Smooth muscle cell (in vitro differentiated cells): ENCODE results near the gene DPYD. TPM values are rescaled to one million over a fixed set of nuclear protein-coding genes. Genes with fewer than 3 reads are reported as not detected.

Experiments
- DNase-seq: peaks from one replicate; lab custom pipeline; 2025; ENCODE audit not compliant: unreplicated experiment; lab: John Stamatoyannopoulos, UW
- H2AFZ ChIP-seq: fragments of 200-600 bp; sonication (generic); 2 replicates; pipeline ENCODE4 v1.6.0; 2016; ENCODE audit warnings: antibody characterized with exemption, low read depth, mild to moderate bottlenecking
- H3F3A ChIP-seq: fragments of 200-600 bp; sonication (generic); 2 replicates; pipeline ENCODE4 v1.6.0; 2017; ENCODE audit warnings: antibody characterized with exemption, low read depth
- H3K27ac ChIP-seq: fragments of 200-600 bp; sonication (generic); 2 replicates; pipeline ENCODE4 v1.5.1; 2016; ENCODE audit warnings: low read depth, mild to moderate bottlenecking
- H3K27me3 ChIP-seq: fragments of 200-600 bp; sonication (generic); 2 replicates; pipeline ENCODE4 v1.6.1; 2016; ENCODE audit warnings: low read depth, mild to moderate bottlenecking
- H3K36me3 ChIP-seq: fragments of 200-600 bp; sonication (generic); 2 replicates; pipeline ENCODE4 v1.5.1; 2016; ENCODE audit warnings: low read depth
- H3K4me1 ChIP-seq: fragments of 200-600 bp; sonication (generic); 2 replicates; pipeline ENCODE4 v1.5.1; 2016; ENCODE audit warnings: low read depth
- H3K4me2 ChIP-seq: fragments of 200-600 bp; sonication (generic); 2 replicates; pipeline ENCODE4 v1.6.0; 2016; ENCODE audit warnings: mild to moderate bottlenecking
- H3K4me3 ChIP-seq: fragments of 200-600 bp; sonication (generic); 2 replicates; pipeline ENCODE4 v1.5.1; 2016; ENCODE audit warnings: mild to moderate bottlenecking
- H3K79me2 ChIP-seq: fragments of 200-600 bp; sonication (generic); 2 replicates; pipeline ENCODE4 v1.6.0; 2016; ENCODE audit warnings: low read depth, mild to moderate bottlenecking
- H3K9ac ChIP-seq: fragments of 200-600 bp; sonication (generic); 2 replicates; pipeline ENCODE4 v1.6.0; 2016; ENCODE audit warnings: low read depth
- H3K9me3 ChIP-seq: fragments of 200-600 bp; sonication (generic); replicated peaks from 2 replicates; pipeline ENCODE4 v1.5.1; 2016; ENCODE audit warnings: low read depth
- H4K20me1 ChIP-seq: fragments of 200-600 bp; sonication (generic); 2 replicates; pipeline ENCODE4 v1.6.0; 2016; ENCODE audit warnings: low read depth
- WGBS: methylation state at CpG from one replicate; pipeline ENCODE4 v1.1.7; 2016; ENCODE audit warnings: low lambda C conversion rate; 5-methylcytosine and 5-hydroxymethylcytosine counted together
- polyA plus RNA-seq: library from polyadenylated mRNA; unstranded; fragments of >200 nt; fragmentation: Nextera tagmentation; extraction: Ambion mirVana; gene quantifications from 2 replicates; pipeline ENCODE4 v1.2.1, GENCODE V29; 2016
- total RNA-seq: library from RNA; depleted of rRNA; stranded (reverse); fragments of >200 nt; gene quantifications from 2 replicates; pipeline ENCODE4 v1.2.3, GENCODE V29; 2014
- TF ChIP-seq, protein P1 (sequence below): fragments of 200-600 bp; sonication (generic); IDR thresholded peaks from 2 replicates; pipeline ENCODE4 v1.5.1; 2017; ENCODE audit warnings: borderline replicate concordance, mild to moderate bottlenecking, antibody characterized with exemption; ENCODE audit not compliant: insufficient read depth, poor library complexity, severe bottlenecking

DPYD gene
- total and polyA plus RNA-seq, 2 experiments from 2014 or later, result 1.8 to 2.0 TPM

DNA sequence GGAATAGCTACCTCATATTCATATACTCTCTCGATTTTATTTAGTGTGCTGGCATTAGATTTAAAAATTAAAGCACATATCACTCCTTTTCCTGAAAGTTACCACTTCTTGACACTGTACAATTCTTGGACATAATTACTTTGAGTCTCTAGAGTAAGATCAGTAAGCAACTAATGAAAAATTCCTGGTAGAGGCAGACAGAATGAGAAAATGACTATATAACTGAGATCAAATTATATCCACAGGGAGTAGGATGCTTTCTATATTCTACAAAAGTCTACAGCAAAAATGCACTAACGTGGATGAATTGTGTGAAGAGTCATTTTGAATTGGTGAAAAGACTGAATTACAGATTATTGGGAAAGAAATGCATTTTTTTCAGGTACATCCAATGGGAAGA lies 753.6 kb downstream of the DPYD start:
- H3K9ac ChIP-seq, result no peak overlapping the region
- H3K27ac ChIP-seq, result no peak overlapping the region
- H3K4me2 ChIP-seq, result no peak overlapping the region
- H3K36me3 ChIP-seq, result no peaks in the 10 kb centered on the region
- H3K27me3 ChIP-seq, result no peaks in the 10 kb centered on the region
- no peaks in the 10 kb centered on the region for H3K9me3 ChIP-seq
- no peak overlapping the region for H3K4me3 ChIP-seq
- TF ChIP-seq, protein P1, sequence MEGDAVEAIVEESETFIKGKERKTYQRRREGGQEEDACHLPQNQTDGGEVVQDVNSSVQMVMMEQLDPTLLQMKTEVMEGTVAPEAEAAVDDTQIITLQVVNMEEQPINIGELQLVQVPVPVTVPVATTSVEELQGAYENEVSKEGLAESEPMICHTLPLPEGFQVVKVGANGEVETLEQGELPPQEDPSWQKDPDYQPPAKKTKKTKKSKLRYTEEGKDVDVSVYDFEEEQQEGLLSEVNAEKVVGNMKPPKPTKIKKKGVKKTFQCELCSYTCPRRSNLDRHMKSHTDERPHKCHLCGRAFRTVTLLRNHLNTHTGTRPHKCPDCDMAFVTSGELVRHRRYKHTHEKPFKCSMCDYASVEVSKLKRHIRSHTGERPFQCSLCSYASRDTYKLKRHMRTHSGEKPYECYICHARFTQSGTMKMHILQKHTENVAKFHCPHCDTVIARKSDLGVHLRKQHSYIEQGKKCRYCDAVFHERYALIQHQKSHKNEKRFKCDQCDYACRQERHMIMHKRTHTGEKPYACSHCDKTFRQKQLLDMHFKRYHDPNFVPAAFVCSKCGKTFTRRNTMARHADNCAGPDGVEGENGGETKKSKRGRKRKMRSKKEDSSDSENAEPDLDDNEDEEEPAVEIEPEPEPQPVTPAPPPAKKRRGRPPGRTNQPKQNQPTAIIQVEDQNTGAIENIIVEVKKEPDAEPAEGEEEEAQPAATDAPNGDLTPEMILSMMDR, result no peak
- H2AFZ ChIP-seq, result no peak overlapping the region
- H3K4me1 ChIP-seq, result no peaks in the 10 kb centered on the region
- H3F3A ChIP-seq, result no peaks in the 10 kb centered on the region
- H4K20me1 ChIP-seq, result no peaks in the 10 kb centered on the region
- no peaks in the 10 kb centered on the region for H3K79me2 ChIP-seq
- 70% methylated on average over 2 of the region's 2 CpGs for WGBS
- DNase-seq, result no peak

DNA sequence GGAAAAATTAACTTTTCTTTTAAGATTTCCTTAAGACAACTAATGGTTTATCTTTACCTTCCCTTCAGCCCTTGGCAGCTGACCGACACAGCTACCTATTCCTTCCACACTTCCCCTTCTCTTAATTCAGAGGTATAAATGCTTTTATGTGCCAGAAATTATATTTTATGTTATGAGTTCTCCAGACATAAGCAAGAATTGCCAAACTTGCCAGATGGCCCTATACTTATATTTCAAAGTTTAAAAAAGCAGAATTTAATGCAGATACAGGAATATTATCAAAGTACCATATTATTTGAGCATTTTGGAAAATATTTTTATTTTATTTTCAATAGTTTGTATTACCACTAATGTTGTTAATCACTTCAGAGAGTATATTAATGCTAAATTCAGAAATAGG lies 754.2 kb downstream of the DPYD start:
- H3K27ac ChIP-seq, result no peak overlapping the region
- no peak for DNase-seq
- no peaks in the 10 kb centered on the region for H3F3A ChIP-seq
- no peaks in the 10 kb centered on the region for H3K4me1 ChIP-seq
- WGBS, result 91% methylated on average over 1 of the region's 1 CpG
- H2AFZ ChIP-seq, result no peak overlapping the region
- no peak overlapping the region for H3K9ac ChIP-seq
- no peaks in the 10 kb centered on the region for H3K9me3 ChIP-seq
- no peak overlapping the region for H3K4me3 ChIP-seq
- H3K27me3 ChIP-seq, result no peaks in the 10 kb centered on the region
- H3K4me2 ChIP-seq, result no peak overlapping the region
- H3K36me3 ChIP-seq, result no peaks in the 10 kb centered on the region
- no peaks in the 10 kb centered on the region for H3K79me2 ChIP-seq
- TF ChIP-seq, protein P1, result no peak
- H4K20me1 ChIP-seq, result no peaks in the 10 kb centered on the region

DNA sequence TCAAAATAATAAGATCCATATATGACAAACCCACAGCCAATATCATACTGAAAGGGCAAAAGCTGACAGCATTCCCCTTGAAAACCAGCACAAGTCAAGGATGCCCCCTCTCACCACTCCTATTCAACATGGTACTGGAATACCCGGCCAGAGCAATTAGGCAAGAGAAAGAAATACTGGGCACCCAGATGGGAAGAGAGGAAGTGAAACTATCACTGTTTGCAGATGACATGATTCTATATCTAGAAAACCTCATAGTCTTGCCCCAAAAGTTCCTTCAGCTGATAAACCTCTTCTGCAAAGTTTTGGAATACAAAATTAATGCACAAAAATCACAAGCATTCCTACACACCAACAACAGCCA lies 756.6 kb downstream of the DPYD start:
- H2AFZ ChIP-seq, result no peak overlapping the region
- H3K27ac ChIP-seq, result no peak overlapping the region
- TF ChIP-seq, protein P1, result no peak
- no peak overlapping the region for H3K9ac ChIP-seq
- no peak overlapping the region for H3K4me3 ChIP-seq
- H3F3A ChIP-seq, result no peaks in the 10 kb centered on the region
- H3K4me1 ChIP-seq, result no peaks in the 10 kb centered on the region
- DNase-seq, result no peak
- WGBS, result 93% methylated on average over 1 of the region's 1 CpG
- H3K4me2 ChIP-seq, result no peak overlapping the region
- no peaks in the 10 kb centered on the region for H3K36me3 ChIP-seq
- no peaks in the 10 kb centered on the region for H3K79me2 ChIP-seq
- no peaks in the 10 kb centered on the region for H4K20me1 ChIP-seq
- H3K9me3 ChIP-seq, result no peaks in the 10 kb centered on the region
- no peaks in the 10 kb centered on the region for H3K27me3 ChIP-seq

DNA sequence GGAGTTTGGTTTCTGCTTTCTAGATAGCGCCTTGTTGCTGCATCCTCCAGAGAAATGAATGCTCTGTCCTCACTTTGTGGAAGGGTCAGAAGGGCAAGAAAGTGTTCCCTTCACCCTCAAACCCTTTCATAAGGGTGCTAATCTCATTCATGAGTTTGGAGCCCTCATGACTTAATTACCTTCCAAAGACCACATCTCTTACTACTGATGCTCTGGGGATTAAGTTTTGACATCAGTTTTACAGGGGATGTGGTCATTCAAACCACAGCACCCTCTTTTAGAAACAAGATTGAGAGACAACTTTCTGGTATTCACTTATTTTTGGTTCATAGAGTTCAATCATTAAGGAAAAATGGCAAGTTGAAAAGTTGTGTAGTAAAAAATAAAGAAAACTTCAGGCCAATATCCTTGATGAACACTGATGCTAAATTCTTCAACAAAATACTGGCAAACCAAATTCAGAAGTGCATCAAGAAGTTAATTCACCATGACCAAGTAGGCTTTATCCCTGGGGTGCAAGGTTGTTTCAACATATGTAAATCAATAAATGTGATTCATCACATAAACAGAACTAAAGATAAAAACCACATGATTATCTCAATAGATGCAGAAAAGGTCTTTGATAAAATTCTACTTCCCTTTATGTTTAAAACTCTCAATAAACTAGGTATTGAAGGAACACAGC lies 757.1 kb downstream of the DPYD start:
- Histone ChIP-seq H4K20me1 (no peaks in the 10 kb centered on the region), H3K4me2 (no peak overlapping the region), H3K4me3 (no peak overlapping the region), H3F3A (no peaks in the 10 kb centered on the region), H3K9ac (no peak overlapping the region), H3K27me3 (no peaks in the 10 kb centered on the region), H3K79me2 (no peaks in the 10 kb centered on the region), H3K4me1 (no peaks in the 10 kb centered on the region), H2AFZ (no peak overlapping the region), H3K36me3 (no peaks in the 10 kb centered on the region), H3K27ac (no peak overlapping the region), H3K9me3 (no peaks in the 10 kb centered on the region)
- TF ChIP-seq, protein P1, result no peak
- DNase-seq, result no peak
- WGBS, result 94% methylated on average over 1 of the region's 1 CpG
